HG03139 (cell line): ENCODE measurements around the gene TOP3B.
"Not testable (repeated sequence)": the region's sequence is repeated elsewhere in the genome, so short reads cannot be mapped to it uniquely, and the experiment has no call there.

Experiments
- ATAC-seq: cut with Tn5 transposase; IDR thresholded peaks from one replicate; pipeline ENCODE4 v1.9.1; 2021; ENCODE audit not compliant: unreplicated experiment

The TOP3B gene

DNA sequence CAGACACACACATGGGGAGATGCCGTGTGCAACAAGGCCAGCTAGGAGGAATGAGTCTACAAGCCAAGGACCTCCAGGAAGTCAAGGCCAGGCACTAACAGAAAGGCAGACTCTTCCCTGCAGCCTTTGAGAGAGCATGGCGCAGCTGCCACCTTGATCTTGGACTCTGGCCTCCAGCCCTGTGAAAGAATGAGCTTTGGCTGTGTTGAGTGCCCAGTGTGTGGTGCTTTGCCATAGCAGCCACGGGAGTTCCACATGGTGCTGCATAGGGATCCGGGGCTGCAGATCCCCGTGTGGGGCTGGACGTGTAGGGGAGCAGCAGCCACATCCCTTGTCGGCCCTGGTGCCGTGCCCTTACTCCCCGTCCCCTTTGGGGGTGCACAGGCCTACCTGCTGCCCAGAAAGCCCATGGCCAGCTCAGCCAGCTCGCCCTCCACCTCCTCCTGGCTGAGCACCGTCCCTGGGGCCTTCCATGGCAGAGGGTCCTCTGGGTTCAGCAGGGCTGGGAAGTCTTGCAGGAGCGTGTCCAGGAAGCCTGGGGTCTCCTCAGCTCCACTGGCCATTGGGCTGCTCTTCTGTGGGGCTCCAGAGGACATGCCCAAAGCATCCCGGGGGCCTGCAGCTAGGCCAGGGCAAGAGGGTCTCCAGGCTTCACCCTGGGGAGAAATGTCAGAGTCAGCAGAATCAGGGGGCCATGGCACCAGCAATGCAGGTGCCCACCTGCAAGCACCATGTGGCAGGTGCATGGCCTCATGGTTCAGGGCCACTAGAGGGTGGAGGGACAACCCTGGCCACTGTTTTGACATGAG, 36.9 kb downstream of the TOP3B start:
- ATAC-seq: no peak

DNA sequence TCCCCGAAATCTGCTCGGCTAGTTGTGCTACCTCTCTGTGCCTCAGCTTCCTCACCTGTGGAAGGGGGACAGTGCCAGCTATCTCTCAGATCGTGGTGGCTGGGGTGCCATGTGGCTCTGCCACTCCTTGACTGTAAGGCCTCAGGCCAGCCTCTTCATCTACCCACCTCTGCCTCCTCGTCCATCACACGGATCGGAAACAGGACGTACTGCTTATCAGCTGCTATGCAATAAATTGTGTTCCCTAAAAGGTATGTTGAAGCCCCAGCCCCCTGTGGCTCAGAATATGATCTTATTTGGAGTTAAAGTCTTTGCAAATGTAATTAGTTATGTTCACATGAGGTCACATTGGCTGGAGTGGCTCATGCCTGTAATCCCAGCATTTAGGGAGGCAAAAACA, 37.7 kb downstream of the TOP3B start:
- no peak for ATAC-seq

DNA sequence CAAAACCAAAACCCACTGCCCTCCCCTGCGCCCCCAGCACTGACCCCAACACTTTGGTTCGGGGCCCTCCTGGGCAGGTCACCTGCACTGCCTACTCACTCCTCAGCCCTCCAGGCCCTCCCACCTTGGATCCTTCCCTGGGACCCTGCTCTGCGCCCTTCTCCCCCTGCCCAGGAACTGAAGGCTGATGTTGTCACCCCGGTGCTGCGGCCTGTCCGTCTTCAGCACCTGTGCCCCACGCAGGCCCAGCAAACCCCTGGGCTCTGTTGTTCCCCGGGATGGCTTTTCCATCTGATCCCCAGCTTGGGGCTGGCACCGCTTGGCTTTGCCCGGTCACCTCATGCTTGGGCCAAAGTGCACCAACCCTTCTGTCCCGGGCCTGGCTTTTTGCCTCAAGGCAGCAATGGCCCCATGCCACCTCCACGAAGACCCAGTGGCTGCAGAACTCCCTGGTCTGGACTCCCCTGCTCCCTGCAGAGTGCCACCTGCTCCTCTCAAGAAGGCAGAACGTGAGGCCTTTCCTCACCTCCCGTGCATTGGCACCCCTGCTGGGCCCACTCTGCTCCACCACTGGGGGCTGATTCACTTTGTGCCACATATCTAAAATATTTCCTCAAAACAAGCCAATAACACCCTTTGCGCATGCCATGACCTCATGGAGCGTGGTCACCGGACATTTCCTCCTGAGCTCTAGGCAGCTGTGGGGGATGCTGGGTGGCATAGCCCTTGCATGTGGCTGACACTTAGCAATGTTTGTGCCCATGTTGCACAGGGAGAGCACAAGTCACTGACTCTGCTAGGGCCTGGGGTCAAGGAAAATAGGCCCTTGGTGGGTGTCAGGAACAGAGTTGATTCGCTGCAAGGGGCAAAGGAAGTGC, 38.8 kb downstream of the TOP3B start:
- no peak for ATAC-seq

DNA sequence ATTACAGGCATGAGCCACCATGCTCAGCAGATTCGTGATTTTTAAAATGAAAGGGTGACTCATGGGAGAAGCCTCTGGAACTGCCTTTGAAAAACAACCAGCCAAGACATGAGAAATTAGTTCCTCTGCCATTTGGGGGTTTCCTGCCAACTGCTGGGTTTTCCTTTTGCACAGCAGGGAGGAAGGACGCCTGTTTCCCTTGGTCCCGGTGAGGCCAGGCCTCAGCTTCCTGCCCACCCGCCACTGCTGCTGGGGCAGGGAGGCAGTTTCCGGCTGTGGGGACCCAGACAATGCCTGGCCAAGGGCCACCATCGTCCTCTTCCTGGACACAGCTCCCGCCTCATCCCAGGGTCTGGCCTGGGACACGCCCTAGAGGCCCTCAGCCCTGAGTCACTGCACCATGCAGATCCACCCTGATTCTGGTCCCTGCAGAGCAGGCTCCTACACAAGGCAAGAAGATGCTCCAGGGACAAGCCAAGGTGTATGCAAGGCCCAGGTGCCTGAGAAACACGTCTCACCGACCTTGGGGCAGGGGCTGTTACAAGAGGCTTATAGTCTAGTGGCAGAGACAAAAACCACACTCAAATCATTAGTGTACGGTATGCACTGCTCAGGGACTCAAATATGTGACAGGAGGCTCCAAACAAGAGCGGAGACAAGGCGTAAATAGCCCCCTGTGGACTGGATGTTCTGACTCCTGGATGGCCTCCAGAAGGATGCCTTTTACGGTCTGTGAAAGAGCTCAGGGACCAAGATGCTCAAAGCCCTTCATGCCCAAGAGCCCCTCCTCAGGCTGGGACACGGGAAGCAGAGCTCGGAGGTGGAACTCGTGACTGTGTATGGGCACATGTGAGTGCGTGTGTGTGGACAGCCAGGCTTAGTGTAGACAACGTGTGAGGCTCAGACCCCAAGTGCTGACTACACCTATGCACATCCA, 39.9 kb downstream of the TOP3B start:
- no peak for ATAC-seq

DNA sequence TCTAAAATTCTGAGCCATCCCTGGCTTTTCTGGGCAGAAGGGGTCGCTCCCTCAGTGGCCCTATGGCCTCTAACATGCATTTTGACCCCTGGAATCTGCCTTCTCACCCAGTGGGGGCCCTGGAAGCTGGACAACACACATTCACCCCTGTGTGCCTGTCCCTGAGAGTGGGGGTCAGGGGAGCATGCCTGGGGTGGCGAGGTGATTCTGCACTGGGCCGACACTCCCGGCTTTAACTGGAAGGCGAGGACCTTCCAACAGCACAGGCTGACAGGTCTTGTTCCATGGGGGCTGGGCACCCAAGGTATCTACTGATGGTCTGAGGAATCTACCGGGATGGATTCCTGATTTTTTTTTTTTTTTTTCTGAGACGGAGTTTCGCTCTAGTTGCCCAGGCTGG, 40.7 kb downstream of the TOP3B start:
- no peak for ATAC-seq

DNA sequence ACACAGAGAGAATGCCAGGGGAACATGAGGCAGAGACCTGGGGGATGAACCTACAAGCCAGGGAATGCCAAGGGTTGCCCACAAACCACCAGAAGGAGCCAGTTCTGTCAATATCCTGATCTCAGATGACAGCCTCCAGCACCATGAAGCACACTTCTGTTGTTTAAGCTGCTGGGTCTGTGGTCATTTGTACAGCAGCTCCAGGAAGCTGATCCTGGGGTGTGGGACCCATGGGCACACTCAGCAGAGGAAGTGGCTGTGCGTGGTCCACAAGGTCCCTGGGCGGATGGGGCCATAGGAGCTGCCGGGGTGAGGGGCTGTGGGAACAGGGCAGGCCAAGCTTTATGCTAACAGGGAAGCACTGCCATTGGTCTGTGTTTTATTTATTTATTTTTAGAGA, 42.1 kb downstream of the TOP3B start:
- no peak for ATAC-seq

DNA sequence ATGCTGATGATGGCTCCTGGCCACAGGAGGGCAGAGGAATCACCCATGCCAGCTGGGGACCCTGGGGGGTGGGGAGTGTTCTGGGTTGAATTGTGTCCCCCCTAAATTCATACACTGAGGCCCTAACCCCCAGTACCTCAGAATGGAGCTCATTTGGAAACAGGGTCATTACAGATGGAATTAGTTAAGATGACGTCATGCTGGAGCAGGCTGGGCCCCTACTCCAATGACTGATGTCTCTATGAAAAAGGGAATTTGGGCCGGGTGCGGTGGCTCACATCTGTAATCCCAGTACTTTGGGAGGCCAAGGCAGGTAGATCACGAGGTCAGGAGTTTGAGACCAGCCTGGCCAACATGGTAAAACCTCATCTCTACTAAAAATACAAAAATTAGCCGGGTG, 42.7 kb downstream of the TOP3B start:
- ATAC-seq: not testable (repeated sequence)

DNA sequence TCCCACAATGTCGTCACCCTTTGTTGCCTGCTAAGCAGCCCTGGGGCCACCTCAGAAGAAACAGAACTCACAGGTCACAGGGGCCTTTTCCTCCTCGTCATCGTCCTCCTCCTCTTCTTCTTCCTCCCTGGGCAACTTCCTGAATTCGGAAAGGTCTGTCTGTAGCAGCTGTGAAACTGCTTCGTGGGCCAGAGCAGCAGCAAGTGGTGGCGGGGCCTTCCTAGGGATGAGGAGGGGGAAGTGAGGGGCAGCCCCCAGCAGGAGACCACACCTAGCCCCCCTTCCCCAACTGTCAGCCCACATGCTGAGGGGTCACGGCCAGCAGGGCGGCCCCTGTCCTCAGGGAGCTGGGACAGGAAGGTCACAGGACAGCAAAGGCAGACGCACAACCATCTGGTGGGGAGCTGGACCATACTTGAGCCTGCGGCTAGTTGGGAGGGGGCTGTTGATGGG, 43.1 kb downstream of the TOP3B start:
- no peak for ATAC-seq

DNA sequence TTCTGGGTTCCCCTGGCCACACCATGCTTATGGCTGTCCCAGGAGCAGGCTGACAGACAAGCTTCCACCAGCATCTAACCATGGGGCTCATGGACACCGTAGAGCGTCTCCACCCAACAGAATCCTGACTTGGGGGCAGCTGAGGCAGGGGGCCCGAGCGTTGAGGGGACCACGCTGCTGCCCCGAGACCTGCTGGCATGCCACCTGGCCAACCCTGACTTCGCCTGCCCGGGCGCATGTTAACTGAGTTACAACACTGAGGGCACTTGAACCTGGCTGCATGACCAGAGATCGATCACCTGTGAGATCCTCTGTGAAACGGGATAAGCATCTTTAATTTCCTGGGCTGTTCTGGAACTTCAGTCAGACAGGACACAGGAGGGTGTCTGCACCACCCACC, 43.7 kb downstream of the TOP3B start:
- ATAC-seq: no peak

DNA sequence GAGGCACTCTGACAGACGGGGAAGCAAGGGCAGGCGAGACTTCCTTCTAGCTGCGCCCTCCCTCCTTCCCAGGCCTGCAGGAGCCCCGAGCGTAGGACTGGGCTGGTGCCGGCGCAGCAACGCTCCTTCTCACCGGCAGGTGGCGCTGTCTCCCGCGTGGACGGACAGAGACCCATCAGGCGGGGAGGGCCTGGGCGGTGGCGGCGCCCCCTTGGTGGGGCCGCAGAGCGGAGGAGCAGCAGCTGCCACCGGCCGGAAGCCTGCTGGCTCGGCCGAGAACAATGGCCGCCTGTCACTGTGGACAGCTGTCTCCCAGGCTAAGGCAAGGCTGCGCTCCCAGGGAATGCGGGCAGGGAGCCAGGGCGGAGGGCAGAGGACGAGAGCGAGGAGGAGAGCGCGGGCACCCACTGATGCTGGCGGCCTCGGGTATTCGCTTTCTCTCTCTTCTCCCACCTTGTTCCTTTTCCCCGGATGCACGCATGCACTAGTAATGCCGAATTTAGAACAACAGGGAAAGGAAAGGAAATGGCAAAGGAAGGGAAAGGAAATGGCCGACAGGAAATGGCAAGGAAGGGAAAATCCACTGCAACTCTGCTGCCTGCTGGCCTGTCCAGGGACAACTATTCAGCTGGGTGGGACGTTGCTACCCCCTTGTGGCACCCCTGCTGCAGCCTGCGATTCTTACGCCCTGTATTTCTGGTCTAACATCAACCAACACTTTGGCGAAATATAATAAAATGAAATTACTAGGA, 44.3 kb downstream of the TOP3B start:
- peak; percentile 65 for ATAC-seq

DNA sequence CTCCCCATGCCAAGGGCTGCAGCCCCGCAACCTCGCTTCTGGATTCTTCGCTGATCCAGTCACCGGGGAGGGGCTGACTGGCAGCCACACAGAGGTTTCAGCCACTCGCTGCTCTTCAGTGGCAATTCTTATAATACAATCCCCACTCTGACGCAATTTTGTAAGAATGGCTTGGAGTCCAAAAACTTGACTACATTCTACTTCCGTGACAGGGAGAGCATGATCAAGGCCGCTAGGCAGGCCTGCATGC, 44.8 kb downstream of the TOP3B start:
- no peak for ATAC-seq

DNA sequence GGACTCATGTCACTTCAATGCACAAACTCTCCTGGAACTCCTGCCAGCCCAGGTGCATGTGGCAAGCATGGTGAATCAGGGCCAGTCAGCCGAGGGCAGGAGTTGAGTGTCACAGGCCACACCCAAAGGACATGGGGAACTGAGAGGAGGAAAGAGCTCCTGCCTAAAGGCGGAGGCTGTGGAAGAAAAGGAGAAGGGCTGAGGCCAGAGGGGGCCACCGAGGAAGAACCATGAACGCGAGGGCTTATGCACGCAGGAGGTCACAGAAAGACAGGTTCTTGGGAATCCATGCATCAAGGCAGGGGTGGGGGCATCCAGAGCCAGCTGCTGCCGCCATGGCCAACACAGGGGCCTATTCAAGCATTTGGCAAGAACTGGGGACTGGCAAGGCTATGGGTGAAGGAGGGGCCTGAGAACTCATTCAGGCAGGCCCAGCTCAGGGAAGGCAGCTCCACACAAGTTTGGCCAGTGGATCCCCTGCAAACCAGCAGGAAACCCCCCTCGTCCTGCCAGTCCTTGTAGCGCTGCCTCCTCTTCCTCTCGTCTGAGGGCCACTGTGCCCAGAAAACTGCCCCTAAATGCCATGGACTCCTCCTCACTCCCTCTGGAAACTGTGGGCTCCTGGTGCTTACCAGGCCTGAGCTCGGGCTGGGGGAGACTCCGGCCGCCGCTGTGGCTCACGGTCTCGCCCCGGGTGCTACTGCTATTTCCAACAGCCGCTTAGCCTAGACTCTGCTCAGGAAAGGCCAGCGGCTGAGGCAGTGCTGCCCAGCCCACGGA, 45.4 kb downstream of the TOP3B start:
- ATAC-seq: no peak

DNA sequence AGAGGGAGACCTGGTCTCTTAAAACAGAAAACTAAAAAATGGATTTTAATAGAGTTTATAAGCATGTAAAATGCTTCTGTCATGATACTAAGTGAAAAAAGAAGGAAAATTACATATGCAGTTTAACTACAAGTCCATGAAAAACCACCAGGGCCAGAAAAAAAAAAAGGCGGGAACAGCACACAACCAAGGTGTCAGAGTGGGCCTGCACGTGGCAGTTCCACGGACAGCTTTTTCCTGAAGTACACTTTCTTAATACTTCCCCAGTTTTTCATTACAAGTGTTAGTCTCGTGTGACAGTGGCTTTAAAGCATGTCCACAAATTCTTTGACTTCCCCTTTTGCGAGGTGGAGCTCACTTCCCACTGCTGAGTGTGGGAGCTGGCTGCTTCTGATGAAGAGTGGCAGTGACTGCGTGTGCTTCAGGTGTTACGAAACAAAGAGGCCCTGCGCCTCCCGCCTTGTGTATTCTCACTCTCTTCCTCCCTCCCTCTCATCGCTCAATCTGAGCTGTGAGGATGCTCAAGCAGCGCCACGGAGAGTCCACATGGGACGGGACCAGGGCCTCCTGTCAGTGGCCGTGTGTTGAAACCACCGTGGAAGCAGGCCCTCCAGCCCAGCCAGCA, 46.3 kb downstream of the TOP3B start:
- no peak for ATAC-seq

DNA sequence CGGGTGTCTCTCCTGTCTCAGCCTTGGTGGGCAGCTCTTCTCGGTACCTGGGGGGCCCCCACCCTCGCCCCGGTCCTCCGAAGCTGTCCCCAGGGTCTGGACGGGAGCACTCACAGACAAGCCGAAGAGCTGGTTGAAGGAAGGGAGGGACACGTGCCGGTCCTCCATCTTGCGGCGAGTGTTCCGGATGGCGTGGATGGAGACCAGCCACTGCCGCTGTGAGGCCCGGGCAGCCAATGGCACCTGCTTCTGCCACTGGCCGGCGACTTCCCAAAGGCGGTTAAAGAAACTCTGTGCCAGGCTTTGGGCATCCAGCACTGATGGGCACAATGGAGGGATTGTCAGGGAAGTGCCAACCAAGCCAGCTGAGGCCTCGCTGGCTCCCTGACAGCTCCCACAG, 48.7 kb downstream of the TOP3B start:
- ATAC-seq: no peak

DNA sequence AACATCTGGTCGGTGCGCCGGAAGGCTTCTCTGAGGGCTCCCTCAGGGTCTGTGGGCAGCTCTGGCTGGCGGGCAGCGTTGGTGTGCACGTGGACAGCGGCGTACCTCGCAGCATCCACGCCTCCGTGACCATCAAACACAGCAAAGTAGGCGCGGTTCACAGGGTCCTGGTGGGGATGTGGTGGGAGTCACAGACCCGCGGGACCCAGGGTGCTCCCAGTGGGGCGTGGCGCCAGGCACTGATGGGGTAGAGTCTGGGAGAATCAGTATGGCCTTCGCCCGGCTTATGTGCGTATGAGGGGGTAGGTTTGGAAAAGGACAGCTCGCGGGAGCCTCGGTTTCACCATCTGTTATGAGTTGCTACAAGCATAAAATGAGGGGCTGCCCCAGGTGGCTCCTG, 49.2 kb downstream of the TOP3B start:
- ATAC-seq: no peak

DNA sequence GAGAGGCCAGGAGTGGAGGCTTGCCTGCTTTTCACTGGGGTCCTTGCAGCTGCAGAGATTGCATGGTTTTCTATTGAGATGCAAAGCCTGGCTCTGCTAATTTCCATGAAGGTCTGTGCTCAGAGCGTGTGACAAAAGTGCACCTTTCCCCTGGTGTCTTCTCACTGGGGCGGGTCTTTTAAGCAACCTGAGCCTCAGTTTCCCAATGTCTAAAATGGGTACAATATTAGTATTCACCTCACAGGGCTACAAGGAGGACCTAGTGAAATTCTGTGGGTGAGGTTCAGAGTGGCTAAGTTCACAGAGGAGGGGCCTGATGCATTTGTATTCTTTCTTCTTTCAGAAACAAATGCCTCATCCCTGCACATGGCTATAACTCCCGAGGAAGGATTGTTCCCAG, 50.2 kb downstream of the TOP3B start:
- ATAC-seq: no peak

DNA sequence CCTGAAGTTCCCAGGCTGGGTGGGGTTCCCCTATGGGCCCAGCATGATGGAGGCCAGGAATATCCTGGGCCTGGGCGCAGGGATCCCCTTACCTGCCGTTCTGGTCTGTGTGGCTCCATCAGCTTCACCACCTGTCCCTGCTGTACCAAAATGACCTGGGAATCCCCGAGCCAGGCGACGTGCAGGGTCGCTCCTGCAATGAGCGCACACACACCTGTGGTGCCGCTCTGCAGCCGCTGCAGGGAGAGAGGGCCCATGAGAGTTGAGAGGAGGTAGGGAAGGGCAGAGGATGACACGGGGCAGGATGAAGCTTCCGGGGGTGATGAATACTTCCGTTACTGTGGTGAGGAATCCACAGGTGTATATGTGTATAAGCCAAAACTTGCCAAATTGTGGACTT, 51.5 kb downstream of the TOP3B start:
- no peak for ATAC-seq

DNA sequence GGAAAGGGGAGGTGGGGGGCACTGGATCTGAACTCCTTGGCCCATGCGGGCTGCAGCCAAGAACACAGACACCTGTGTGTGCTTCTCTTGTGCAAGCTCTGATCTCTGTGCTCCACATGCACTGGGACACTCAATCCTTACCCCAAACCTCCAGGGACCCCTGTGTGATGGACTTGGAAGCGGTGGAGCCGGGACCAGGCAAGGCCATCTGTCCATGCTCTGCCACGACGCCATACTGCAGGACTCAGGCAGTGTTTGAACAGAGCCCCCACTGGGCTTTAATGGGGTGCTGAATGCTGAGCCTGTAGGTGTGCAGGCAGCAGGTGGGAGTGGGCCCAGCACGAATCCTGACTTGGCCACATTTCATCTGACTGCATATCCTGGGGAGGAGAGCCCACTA, 53.3 kb downstream of the TOP3B start:
- ATAC-seq: no peak

DNA sequence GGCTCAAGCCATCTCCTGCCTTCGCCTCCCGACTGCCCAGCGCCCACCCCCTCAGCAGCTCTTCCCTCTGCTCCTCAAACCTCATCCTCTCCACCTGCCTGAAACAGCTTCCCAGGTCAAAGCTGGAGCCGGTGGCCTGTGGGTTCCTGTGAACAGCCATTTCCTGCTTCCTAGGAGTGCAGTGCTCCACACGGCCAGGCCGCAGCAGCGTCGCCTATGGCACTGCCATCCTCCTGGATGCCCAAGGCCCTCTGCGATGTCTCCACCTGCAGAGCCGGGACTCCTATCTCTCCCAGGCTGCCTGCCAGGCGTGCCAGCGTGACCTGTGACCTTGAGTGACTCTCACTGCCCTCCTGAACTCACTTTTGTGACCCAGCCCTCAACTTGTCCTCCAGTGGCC, 54.5 kb downstream of the TOP3B start:
- ATAC-seq: no peak
